Subcutaneous abdominal adipose tissue (tissue), 5 donors: ENCODE results near the gene TTC28.
"Not testable (repeated sequence)": the region's sequence is repeated elsewhere in the genome, so short reads cannot be mapped to it uniquely, and the experiment has no call there.

Experiments
- H3K27ac ChIP-seq: one replicate; pipeline ENCODE4 v1.7.0; 2013; ENCODE audit warnings: low read depth, mild to moderate bottlenecking, inconsistent platforms, low read length, moderate library complexity
- H3K27me3 ChIP-seq, 5 donors: one replicate each; pipeline ENCODE4 v1.7.0; 2013; ENCODE audit warnings: low read length in 5 of 5, inconsistent platforms in 1 of 5; ENCODE audit not compliant: control insufficient read depth in 5 of 5, insufficient read depth in 4 of 5
- H3K36me3 ChIP-seq, 5 donors: one replicate each; pipeline ENCODE4 v1.7.0; 2013; ENCODE audit warnings: low read length in 5 of 5; ENCODE audit not compliant: control insufficient read depth in 5 of 5, insufficient read depth in 5 of 5
- H3K4me1 ChIP-seq, 5 donors: one replicate each; pipeline ENCODE4 v1.7.0; 2013; ENCODE audit warnings: low read length in 5 of 5, mild to moderate bottlenecking in 3 of 5, moderate library complexity in 1 of 5; ENCODE audit not compliant: control insufficient read depth in 5 of 5, insufficient read depth in 5 of 5
- H3K4me3 ChIP-seq, 5 donors: one replicate each; pipeline ENCODE4 v1.7.0; 2013; ENCODE audit warnings: low read length in 5 of 5, low read depth in 1 of 5
- H3K9ac ChIP-seq, 5 donors: one replicate each; pipeline ENCODE4 v1.7.0; 2013; ENCODE audit warnings: low read length in 5 of 5, mild to moderate bottlenecking in 4 of 5, moderate library complexity in 3 of 5
- H3K9me3 ChIP-seq, 5 donors: one replicate each; pipeline ENCODE4 v1.7.0; 2013; ENCODE audit warnings: low read length in 5 of 5; ENCODE audit not compliant: control insufficient read depth in 5 of 5
- donor health status: healthy.
- donor health status: healthy.
- donor health status: healthy.
- donor health status: healthy.
- donor health status: healthy.

TTC28 gene

DNA sequence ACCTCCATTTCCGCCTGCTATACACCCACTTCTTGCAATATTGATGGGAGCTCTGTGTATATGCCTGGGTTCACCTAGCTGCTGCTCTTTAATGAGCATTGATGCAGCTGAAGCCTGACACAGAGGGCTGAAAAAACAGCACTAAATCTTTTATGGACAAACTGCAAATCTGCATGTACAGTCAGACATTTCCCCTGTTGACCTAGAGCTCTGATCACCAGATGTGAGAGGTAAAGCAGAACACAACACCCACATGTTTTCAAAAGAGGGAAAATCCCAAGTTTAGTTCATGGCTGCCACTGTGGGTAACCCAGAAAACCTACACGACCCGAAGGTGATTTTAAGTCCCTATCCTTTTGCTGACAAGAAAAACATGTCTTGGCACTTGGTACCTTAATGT is 457.6 kb downstream of the TTC28 start:
- Histone ChIP-seq H3K36me3 (no peaks in the 10 kb centered on the region), H3K4me3 (no peak overlapping the region), H3K9ac (no peak overlapping the region), H3K27me3 (no peaks in the 10 kb centered on the region), H3K4me1 (peaks cover 0 to 5% (median 0%) of the 10 kb centered on the region in 5 donors), H3K9me3 (no peaks in the 10 kb centered on the region), H3K27ac (no peak overlapping the region)

DNA sequence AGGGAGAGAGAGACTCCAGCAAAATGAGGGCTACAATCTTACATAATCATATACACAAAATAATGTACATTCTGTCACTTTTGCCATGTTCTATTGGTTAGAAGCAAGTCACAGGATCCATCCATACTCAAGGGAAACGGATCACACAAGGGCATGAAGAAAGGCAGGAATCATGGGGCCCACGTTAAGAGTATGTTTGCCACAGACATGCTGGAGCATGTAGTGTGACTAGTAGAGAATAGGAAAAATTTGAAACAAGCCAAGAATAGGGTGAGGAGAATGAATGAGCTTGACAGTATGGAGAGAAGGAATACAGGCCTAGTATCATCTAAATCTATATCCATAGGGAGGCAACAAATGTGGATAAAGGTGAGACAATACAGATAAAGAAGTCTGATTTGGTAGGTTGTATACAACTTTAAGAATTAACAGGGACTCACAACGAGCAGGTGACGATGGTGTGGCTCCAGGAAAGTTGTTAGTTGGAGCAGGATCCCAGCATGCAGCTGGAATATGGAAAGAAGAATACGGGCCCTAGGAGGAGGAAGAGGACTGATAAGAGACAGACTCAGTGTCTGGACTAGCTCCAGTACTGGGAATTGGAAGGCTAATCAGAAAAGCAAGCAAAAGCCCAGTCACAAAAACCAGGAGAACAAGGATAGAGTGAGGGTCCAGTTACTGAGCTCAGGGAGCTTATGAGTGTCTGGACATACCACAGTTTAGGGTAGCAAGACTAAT is 458.8 kb downstream of the TTC28 start:
- Histone ChIP-seq H3K36me3 (no peaks in the 10 kb centered on the region), H3K27ac (no peak overlapping the region), H3K9me3 (no peaks in the 10 kb centered on the region), H3K9ac (no peak overlapping the region), H3K4me3 (no peak overlapping the region), H3K4me1 (peaks cover 0 to 5% (median 0%) of the 10 kb centered on the region in 5 donors), H3K27me3 (no peaks in the 10 kb centered on the region)

DNA sequence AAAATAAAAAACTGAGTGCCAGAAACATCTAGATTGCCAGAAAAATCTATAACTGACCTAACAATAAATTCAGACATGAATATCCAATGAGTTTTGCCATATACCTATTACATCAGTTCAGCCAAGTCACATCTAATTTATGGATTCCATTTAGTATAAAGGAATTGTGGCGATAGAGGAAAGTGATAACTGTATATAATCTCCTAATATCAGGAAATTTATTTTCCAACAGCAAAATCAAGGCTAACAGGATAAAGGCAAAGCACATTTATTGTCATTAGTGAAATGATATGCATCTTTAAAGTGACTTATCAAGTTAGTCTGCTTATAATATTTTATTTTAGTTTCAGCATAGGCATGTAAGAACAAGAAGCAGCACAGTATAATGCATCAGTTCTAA is 462.4 kb downstream of the TTC28 start:
- H3K27ac ChIP-seq = no peak overlapping the region
- H3K4me3 ChIP-seq = no peak overlapping the region
- no peaks in the 10 kb centered on the region for H3K27me3 ChIP-seq
- H3K9ac ChIP-seq = no peak overlapping the region
- H3K4me1 ChIP-seq = peaks cover 0 to 4% (median 0%) of the 10 kb centered on the region in 5 donors
- no peaks in the 10 kb centered on the region for H3K36me3 ChIP-seq
- H3K9me3 ChIP-seq = peaks cover 0 to 2% (median 0%) of the 10 kb centered on the region in 5 donors

DNA sequence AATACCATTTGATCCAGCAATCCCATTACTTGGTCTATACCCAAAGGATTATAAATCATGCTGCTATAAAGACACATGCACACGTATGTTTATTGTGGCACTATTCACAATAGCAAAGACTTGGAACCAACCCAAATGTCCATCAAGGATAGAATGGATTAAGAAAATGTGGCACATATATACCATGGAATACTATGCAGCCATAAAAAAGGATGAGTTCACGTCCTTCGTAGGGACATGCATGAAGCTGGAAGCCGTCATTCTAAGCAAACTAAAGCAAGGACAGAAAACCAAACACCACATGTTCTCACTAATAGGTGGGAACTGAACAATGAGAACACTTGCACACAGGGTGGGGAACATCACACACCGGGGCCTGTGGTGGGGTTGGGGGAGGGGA is 464.9 kb downstream of the TTC28 start:
- not testable (repeated sequence) for H3K9ac ChIP-seq, H3K36me3 ChIP-seq, H3K27me3 ChIP-seq, H3K9me3 ChIP-seq, H3K4me3 ChIP-seq, H3K4me1 ChIP-seq, H3K27ac ChIP-seq

DNA sequence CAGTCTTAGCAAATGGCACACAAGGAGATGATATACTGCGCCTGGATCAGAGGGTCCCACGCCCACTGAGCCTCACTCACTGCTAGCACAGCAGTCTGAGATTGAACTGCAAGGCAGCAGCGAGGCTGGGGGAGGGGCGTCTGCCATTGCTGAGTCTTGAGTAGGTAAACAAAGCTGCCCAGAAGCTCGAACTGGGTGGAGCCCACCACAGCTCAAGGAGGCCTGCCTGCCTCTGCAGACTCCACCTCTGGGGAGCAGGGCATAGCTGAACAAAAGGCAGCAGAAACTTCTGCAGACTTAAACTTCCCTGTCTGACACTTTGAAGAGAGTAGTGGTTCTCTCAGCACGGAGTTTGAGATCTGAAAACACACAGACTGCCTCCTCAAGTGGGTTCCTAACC is 470.2 kb downstream of the TTC28 start:
- not testable (repeated sequence) for H3K27ac ChIP-seq, H3K36me3 ChIP-seq, H3K9me3 ChIP-seq, H3K27me3 ChIP-seq, H3K4me3 ChIP-seq, H3K9ac ChIP-seq, H3K4me1 ChIP-seq

DNA sequence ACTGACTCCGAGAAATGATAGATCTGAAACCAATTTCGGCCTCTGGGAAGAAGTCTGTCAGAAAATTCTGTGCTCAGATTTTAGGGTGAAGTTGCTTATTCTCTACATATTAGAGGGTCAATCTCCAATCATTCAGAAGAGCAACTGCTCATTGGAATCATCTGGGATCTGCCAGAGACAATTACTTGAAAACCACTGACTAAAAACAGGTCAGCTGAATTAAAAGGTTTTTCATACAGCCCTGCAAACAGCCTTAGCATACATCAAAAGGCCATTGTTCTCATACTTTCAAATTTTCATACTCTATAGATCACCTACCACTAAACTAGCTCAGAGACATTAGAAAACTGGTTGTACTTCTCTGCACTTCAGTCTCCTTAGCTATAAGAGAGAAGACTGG is 470.9 kb downstream of the TTC28 start:
- Histone ChIP-seq H3K9ac (no peak overlapping the region), H3K36me3 (no peaks in the 10 kb centered on the region), H3K9me3 (no peaks in the 10 kb centered on the region), H3K27ac (no peak overlapping the region), H3K4me1 (peaks cover 0 to 7% (median 4%) of the 10 kb centered on the region in 5 donors), H3K4me3 (no peak overlapping the region), H3K27me3 (no peaks in the 10 kb centered on the region)

DNA sequence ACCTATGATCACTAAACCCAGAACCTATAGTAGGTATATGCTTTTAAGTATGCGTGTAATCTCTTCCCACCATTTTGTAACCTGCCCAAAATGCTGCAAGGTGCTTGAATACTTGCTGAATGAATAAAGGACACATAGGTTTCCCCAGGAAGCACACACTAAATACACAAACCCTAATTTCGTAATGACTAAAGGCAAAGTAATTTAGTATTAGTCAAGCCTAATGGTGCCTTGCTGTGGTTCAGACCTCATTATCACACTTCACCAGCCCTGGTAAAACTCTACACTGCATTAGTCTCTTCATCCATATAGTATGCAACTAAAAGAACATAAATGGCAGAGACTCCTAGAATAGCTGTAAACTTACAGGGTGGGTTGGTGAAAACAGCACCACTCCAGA is 471.6 kb downstream of the TTC28 start:
- Histone ChIP-seq H3K27me3 (no peaks in the 10 kb centered on the region), H3K27ac (no peak overlapping the region), H3K36me3 (no peaks in the 10 kb centered on the region), H3K4me1 (peaks cover 0 to 9% (median 6%) of the 10 kb centered on the region in 5 donors), H3K9ac (no peak overlapping the region), H3K4me3 (no peak overlapping the region), H3K9me3 (no peaks in the 10 kb centered on the region)

DNA sequence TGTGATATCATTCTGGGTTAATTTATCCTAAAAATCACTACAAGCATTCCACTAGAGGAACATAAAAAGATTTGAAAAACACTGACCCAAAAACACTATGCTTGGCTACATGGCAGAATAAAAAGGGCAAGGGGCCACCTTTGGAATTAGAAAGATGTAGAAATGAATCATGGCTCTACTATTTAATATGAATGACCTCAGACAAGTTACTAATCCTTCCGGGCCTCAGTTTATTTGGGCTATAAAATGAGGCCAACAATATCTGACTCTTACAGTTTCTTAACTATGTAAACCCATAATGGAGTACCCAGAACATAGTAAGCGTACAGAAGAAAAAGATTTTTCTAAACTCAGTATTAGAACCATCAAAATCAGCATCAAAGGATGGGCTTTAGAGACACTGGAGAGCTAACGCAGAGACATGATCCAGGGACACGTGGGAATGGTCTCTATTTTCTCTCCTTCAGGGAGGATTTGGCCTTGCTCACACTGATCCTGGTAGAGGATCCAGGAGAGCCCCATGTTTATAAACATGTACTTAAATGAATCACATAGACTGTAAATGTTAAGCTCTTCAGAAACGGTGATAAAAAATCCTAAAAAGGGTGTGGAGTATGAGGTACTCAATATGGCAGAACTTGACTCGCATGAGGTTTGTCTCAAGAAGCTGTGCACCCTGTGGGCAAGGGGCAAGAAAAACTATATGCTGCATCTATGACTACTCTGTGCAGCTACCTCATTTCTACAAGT is 472.2 kb downstream of the TTC28 start:
- H3K36me3 ChIP-seq = no peaks in the 10 kb centered on the region
- no peak overlapping the region for H3K27ac ChIP-seq
- no peaks in the 10 kb centered on the region for H3K9me3 ChIP-seq
- no peak overlapping the region for H3K4me3 ChIP-seq
- H3K27me3 ChIP-seq = no peaks in the 10 kb centered on the region
- no peak overlapping the region for H3K9ac ChIP-seq
- peaks cover 0 to 11% (median 6%) of the 10 kb centered on the region in 5 donors for H3K4me1 ChIP-seq

DNA sequence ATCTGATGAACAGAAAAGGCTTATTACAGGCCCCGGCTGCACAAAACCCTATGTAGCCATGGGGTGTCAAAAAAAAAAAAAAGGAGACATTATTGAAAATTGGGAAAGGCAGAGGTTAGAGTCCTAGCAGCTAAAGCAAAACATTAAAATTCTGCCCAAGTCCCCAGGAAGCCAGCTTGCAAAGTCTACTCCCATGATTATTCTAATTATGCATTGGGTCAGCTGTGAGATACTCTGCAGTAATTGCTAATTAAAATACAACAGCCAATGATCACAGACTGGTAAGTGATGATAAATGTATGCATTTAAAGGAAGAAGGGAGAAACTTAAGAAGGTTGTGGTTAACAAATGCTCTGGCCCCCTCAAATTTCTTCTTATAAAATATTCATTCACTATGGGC is 473.7 kb downstream of the TTC28 start:
- Histone ChIP-seq H3K36me3 (no peaks in the 10 kb centered on the region), H3K9ac (no peak overlapping the region), H3K9me3 (no peaks in the 10 kb centered on the region), H3K27me3 (no peaks in the 10 kb centered on the region), H3K27ac (no peak overlapping the region), H3K4me1 (peaks cover 0 to 11% (median 6%) of the 10 kb centered on the region in 5 donors), H3K4me3 (no peak overlapping the region)

DNA sequence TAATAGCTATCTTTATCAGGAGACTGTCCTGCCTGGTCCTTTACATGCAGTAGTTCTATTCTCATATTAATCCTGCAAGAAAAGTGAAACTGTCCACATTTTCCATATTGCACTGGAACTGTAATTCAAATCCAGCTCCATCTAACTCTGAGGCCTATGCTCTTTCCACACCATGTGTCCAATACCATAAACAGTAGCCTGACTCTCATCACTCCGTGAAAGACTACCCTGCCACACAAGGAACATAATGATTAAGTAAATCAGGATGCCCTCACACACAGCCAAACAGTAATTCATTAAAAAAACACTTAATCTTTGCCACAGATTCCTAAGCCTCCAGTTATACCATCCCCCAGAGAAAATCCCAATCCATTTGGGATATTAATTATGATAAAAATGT is 475.3 kb downstream of the TTC28 start:
- H3K9ac ChIP-seq = no peak overlapping the region
- peaks cover 0 to 11% (median 6%) of the 10 kb centered on the region in 5 donors for H3K4me1 ChIP-seq
- no peaks in the 10 kb centered on the region for H3K36me3 ChIP-seq
- no peak overlapping the region for H3K4me3 ChIP-seq
- no peaks in the 10 kb centered on the region for H3K9me3 ChIP-seq
- no peak overlapping the region for H3K27ac ChIP-seq
- no peaks in the 10 kb centered on the region for H3K27me3 ChIP-seq
